Hematopoietic multipotent progenitor cell (in vitro differentiated cells): ENCODE results near the gene GALNT18. TPM values are rescaled to one million over a fixed set of nuclear protein-coding genes. Genes with fewer than 3 reads are reported as not detected.

Experiments
- DNase-seq, 3 donors: peaks; one replicate each; pipeline ENCODE4 v3.0.0-alpha.2; 2011 to 2015; ENCODE audit warnings: low read depth in 2 of 3, low spot score in 2 of 3
- small RNA-seq: library from RNA; depleted of rRNA; stranded (forward); fragments of <200 nt; gene quantifications from one replicate; pipeline ENCODE3, GENCODE V24; 2012
- total RNA-seq: library from RNA; depleted of rRNA; stranded (reverse); fragments of >200 nt; gene quantifications from one replicate; pipeline ENCODE4 v1.2.3, GENCODE V29; 2012

Gene GALNT18
- total RNA-seq, 1 donor: 0.54 TPM

DNA sequence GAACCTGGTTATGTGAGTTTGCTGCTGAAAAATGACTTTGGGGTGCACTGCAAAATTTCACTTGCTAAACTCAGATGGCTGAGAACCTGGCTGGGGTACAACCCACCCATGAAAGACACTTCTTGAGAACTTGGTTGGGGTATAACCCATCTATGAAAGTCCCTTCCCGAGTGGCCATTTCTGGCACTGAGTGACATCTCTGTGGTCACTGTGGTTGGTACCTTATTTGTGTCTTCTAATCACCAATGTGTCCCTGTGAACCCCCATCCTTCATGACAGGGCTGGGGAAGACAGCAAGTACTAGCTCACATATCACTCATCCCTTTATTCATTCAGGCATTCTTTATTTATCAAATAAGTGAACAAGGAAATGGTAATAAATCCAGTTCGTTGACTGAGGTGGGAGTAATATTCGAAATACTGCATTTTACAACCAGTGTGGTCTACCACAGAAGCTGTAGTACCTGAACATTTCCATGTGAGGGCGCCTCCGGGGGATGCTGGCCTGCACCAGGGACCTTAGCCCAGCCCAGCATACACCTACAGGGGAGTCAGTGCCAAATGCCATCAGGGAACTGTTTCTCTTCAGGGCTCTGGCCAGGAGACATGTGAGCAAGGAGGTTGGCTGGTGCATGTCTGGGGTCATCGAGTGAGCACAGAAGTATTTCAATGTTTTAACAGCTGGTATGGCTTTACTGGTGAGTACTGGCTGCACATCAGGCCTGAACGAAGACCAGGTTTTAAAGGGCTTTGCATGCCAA, 390.8 kb downstream of the GALNT18 start:
- DNase-seq: peak in 1 of 3 donors; percentile 25

DNA sequence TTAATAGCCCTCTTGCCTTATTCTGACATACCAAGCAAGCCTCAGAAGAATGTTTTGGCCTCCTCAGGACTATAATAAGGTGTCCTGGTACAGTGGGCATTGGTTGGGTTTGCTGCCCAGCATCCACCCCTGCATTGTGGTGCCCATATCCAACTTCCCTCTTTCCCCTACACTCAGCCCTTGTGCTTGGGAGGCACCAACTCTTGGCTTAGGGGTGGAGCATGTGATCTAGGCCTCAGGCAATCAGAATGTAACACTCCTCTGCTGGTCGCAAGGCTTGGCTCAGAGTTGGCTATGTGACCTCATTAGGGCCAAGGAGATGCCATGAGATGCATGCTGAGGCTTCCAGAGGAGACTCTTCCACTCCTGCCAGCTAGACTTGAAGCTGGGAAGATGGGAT, 391.7 kb downstream of the GALNT18 start:
- DNase-seq: no peak

DNA sequence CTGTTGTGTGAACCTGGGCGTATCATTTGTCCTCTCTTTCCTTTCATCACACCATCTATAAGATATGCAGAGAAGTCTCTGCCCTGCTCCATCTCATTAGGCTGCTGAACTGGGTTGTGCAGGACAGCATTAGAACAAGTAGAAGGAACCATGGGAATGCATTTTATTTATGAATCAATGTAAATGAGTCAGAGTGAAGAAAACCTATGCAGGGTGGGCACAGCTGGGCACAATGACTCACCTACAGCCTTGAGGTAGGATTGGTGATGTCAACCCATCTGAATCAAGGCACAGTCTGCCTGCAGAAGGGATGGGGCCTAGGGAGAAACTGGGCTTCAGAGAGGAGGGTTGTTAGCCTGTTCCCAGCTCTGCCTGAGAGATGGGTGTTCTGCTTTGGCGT, 392.2 kb downstream of the GALNT18 start:
- no peak for DNase-seq

DNA sequence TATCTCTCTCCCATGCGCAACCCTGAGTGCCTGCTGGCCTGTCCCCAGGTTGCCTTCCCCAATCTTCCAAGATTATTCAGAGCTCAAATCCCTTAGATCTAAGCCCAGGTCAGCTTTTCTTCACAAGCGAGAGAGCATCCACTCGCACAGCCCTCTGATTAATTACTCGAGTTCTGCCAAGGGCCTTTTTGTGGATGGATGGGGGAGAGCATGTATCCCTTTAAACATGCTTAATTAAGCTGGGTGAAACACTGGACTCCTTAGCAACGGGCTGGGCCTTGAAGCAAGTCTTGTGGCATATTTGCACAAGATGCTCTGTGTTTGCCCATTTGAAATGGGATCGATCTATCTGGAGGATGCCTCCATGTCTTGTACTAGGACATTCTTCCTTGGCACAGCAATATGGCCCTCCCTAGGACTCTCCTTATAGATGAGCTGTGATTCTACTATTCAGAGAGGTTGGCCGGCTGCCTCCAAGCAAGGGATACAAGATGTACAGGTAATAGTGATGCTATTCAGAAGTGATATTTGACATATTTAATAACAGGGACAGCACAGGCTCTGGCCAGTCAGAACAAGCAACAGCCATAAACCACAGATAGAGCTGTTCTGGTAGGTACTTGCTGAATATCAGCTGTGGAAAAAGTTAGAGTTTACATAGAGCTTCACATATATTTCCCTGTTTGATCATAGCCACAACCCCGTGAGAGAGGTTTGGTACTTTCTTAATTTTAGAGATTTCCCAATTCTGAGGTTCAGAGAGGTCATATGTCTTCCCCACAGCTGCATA, 394.3 kb downstream of the GALNT18 start:
- DNase-seq: no peak

Small RNA genes within 50 kb of the gene (small RNA-seq; reads per million reads assigned to genes)
- not detected for gene MIR4299

Other genes starting within 250 kb of the GALNT18 start
- 32.6 TPM for gene USP47, start 220.0 kb upstream of the GALNT18 start, total RNA-seq